ENCODE data around the gene SLC44A4. TPM values are rescaled to one million over a fixed set of nuclear protein-coding genes. Genes with fewer than 3 reads are reported as not detected.
"Not testable (repeated sequence)": the region's sequence is repeated elsewhere in the genome, so short reads cannot be mapped to it uniquely, and the experiment has no call there.

The SLC44A4 gene
- total RNA-seq, 1 experiment from 2014 or later: not detected

DNA sequence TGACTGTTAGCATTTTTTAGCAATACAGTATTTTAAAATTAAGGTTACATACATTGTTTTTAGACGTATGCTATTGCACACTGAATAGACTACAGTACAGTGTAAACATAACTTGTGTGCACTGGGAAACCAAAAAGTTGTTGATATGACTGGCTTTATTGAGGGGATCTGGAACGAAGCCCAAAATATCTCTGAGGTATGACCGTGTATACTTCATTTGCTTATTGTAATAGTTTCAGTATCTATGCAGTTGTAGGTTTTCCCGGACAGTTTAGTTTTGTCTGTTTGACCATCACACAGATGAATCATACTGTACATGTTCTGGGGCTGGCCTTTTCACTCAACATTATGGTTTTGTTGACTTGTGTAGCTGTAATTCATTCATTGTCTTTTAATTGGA lies 30.0 kb upstream of the SLC44A4 start:
- H3K9me3 ChIP-seq (ENCODE audit: low read depth, low read length, poor library complexity, severe bottlenecking): no peaks in the 10 kb centered on the region
- no TSS peak for BruUV-seq (replicated peaks)
- POLR2A ChIA-PET (ENCODE audit: low non-redundant PET): interaction anchor here (0.7 kb wide), 1 partner anchor 11 kb away, joined by 4 read pairs; no protein-coding TSS in a partner anchor
- no peak for TF ChIP-seq CTCF (conservative IDR thresholded peaks at IDR 0.05; ENCODE audit: low read depth, low read length)
- TF ChIP-seq EZH2 (IDR thresholded peaks at IDR 0.05; ENCODE audit: borderline replicate concordance, low read depth, low read length, poor library complexity, severe bottlenecking): no peak
- H3K36me3 ChIP-seq (ENCODE audit: insufficient read depth, low read length, poor library complexity, severe bottlenecking): no peaks in the 10 kb centered on the region
- H3K27me3 ChIP-seq (replicated peaks; ENCODE audit: insufficient read depth, low read depth, low read length, poor library complexity): no peaks in the 10 kb centered on the region
- CTCF ChIA-PET: interaction anchor here (0.6 kb wide), 1 partner anchor 11 kb away, joined by 4 read pairs; no protein-coding TSS in a partner anchor
- H3K4me3 ChIP-seq (ENCODE audit: low read depth, low read length, poor library complexity, severe bottlenecking): no peak overlapping the region
- no peak overlapping the region for H3K27ac ChIP-seq (ENCODE audit: low read depth, low read length, poor library complexity, severe bottlenecking)
- no peaks in the 10 kb centered on the region for H3K4me1 ChIP-seq (ENCODE audit: insufficient read depth, low read length, poor library complexity, severe bottlenecking)
- DNase-seq (ENCODE audit: low spot score): no peak
- intact Hi-C loops (cut with micrococcal nuclease; ENCODE audit: unreplicated experiment): no loop called here

DNA sequence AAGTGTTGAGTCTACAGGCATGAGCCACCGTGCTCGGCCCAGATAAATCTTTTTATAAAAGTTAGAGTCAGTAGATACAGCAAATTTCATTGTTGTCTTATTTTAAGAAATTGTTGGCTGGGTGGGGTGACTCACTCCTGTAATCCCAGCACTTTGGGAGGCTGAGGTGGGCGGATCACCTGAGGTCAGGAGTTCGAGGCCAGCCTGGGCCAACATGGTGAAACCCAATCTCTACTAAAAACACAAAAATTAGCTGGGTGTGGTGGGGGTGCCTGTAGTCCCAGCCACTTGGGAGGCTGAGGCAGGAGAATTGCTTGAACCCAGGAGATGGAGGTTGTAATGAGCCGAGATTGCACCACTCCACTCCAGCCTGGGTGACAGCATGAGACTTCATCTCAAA lies 29.5 kb upstream of the SLC44A4 start:
- POLR2A ChIA-PET (ENCODE audit: low non-redundant PET); H3K27me3 ChIP-seq (replicated peaks; ENCODE audit: insufficient read depth, low read depth, low read length, poor library complexity); CTCF ChIA-PET; H3K4me1 ChIP-seq (ENCODE audit: insufficient read depth, low read length, poor library complexity, severe bottlenecking); H3K4me3 ChIP-seq (ENCODE audit: low read depth, low read length, poor library complexity, severe bottlenecking); H3K27ac ChIP-seq (ENCODE audit: low read depth, low read length, poor library complexity, severe bottlenecking); intact Hi-C loops (cut with micrococcal nuclease; ENCODE audit: unreplicated experiment); DNase-seq (ENCODE audit: low spot score); H3K9me3 ChIP-seq (ENCODE audit: low read depth, low read length, poor library complexity, severe bottlenecking); BruUV-seq (replicated peaks); H3K36me3 ChIP-seq (ENCODE audit: insufficient read depth, low read length, poor library complexity, severe bottlenecking): not testable (repeated sequence)

DNA sequence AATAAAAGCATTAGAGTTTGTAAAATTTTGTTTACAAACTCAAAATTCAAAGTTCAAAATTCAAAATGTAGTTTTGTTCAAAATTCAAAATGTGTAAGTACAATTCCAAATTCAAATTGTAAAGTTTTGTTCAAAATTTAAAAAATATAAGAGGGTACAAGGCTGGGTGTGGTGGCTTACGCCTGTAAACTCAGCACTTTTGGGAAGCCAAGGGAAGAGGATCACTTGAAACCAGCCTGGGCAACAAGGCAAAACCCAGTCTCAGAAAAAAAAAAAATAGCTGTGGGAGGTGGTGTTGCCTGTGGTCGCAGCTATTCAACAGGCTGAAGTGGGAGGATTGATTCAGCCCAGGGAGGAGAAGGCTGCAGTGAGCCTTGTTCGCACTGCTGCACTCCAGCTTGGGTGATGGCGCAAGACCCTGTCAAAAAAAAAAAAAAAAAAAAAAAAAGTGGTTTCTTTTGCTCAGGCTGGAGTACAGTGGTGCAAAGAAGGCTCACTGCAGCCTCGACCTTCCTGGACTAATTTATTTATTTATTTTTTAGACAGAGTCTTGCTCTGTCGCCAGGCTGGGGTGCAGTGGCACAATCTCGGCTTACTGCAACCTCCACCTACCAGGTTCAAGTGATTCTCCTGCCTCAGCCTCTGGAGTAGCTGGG lies 28.5 kb upstream of the SLC44A4 start:
- DNase-seq (ENCODE audit: low spot score): peak; percentile 63
- POLR2A ChIA-PET (ENCODE audit: low non-redundant PET): no interaction called here
- CTCF ChIA-PET: interaction anchor here (0.9 kb wide), 1 partner anchor 9 kb away, joined by 5 read pairs; no protein-coding TSS in a partner anchor

GRCh38 chr6:31906727-31907126 lies 27.9 kb upstream of the SLC44A4 start:
- H3K9me3 ChIP-seq (ENCODE audit: low read depth, low read length, poor library complexity, severe bottlenecking); H3K4me1 ChIP-seq (ENCODE audit: insufficient read depth, low read length, poor library complexity, severe bottlenecking); intact Hi-C loops (cut with micrococcal nuclease; ENCODE audit: unreplicated experiment); H3K27ac ChIP-seq (ENCODE audit: low read depth, low read length, poor library complexity, severe bottlenecking); H3K4me3 ChIP-seq (ENCODE audit: low read depth, low read length, poor library complexity, severe bottlenecking); DNase-seq (ENCODE audit: low spot score); POLR2A ChIA-PET (ENCODE audit: low non-redundant PET); H3K36me3 ChIP-seq (ENCODE audit: insufficient read depth, low read length, poor library complexity, severe bottlenecking); BruUV-seq (replicated peaks); H3K27me3 ChIP-seq (replicated peaks; ENCODE audit: insufficient read depth, low read depth, low read length, poor library complexity): not testable (repeated sequence)
- CTCF ChIA-PET: interaction anchor here (0.9 kb wide), 1 partner anchor 8 kb away, joined by 5 read pairs; no protein-coding TSS in a partner anchor

More for the DNA sequence above, 28.5 kb upstream of the SLC44A4 start:
- Histone ChIP-seq H3K36me3 (ENCODE audit: insufficient read depth, low read length, poor library complexity, severe bottlenecking) (no peaks in the 10 kb centered on the region), H3K27ac (ENCODE audit: low read depth, low read length, poor library complexity, severe bottlenecking) (no peak overlapping the region), H3K9me3 (ENCODE audit: low read depth, low read length, poor library complexity, severe bottlenecking) (no peaks in the 10 kb centered on the region), H3K27me3 (replicated peaks; ENCODE audit: insufficient read depth, low read depth, low read length, poor library complexity) (no peaks in the 10 kb centered on the region), H3K4me3 (ENCODE audit: low read depth, low read length, poor library complexity, severe bottlenecking) (no peak overlapping the region), H3K4me1 (ENCODE audit: insufficient read depth, low read length, poor library complexity, severe bottlenecking) (peaks cover 6% of the 10 kb centered on the region)
- intact Hi-C loops (cut with micrococcal nuclease; ENCODE audit: unreplicated experiment): no loop called here
- TF ChIP-seq EZH2 (IDR thresholded peaks at IDR 0.05; ENCODE audit: borderline replicate concordance, low read depth, low read length, poor library complexity, severe bottlenecking) (no peak), CTCF (conservative IDR thresholded peaks at IDR 0.05; ENCODE audit: low read depth, low read length) (no peak)
- BruUV-seq (replicated peaks): no TSS peak

Measured in A673 (cell line).